Lower lobe of right lung (tissue), 2 donors: ENCODE measurements around the gene MUL1. TPM values are rescaled to one million over a fixed set of nuclear protein-coding genes. Genes with fewer than 3 reads are reported as not detected.

Experiments used
- ATAC-seq, 2 donors: fragments of 200-7000 bp; cut with Tn5 transposase; one replicate each; pipeline ENCODE4 v1.9.1; 2020 to 2022; ENCODE audit warnings: mild to moderate bottlenecking in 2 of 2, moderate library complexity in 2 of 2
- DNase-seq: peaks from one replicate; pipeline ENCODE4 v3.0.0-alpha.2; 2020
- H3K27ac ChIP-seq: fragments of 200-600 bp; one replicate; pipeline ENCODE4 v1.8.0; 2022
- H3K27me3 ChIP-seq: fragments of 200-600 bp; one replicate; pipeline ENCODE4 v1.8.0; 2022; ENCODE audit warnings: low read depth
- H3K36me3 ChIP-seq: fragments of 200-600 bp; one replicate; pipeline ENCODE4 v1.8.0; 2022; ENCODE audit warnings: mild to moderate bottlenecking
- H3K4me1 ChIP-seq: fragments of 200-600 bp; one replicate; pipeline ENCODE4 v1.8.0; 2022
- H3K4me3 ChIP-seq: fragments of 200-600 bp; one replicate; pipeline ENCODE4 v1.8.0; 2022; ENCODE audit warnings: mild to moderate bottlenecking
- H3K9me3 ChIP-seq: fragments of 200-600 bp; one replicate; pipeline ENCODE4 v1.8.0; 2022
- CTCF ChIP-seq: fragments of 200-600 bp; IDR thresholded peaks from one replicate; pipeline ENCODE4 v1.8.0; 2022; ENCODE audit warnings: antibody characterized with exemption, mild to moderate bottlenecking
- intact Hi-C: fragments of 100-400 bp; cut with DNase I; formaldehyde crosslinking; loops from one replicate; pipeline ENCODE4 v1.11.0; 2022
- total RNA-seq: library from RNA; stranded (reverse); fragmentation: NEBNext Ultra II Directional; extraction: Animal tissue kit (Norgen Biotek cat#: 25700); gene quantifications from one replicate; pipeline ENCODE4 v1.2.1, GENCODE V29; 2021
- donor health status: DM: no; HTN: yes; CAD: no; lungs with severe emphysema.

MUL1 gene
- total RNA-seq, 1 donor from 2014 or later = 29.9 TPM

GRCh38 chr1:20534659-20535417 is 26.9 kb upstream of the MUL1 start:
- no peaks in the 10 kb centered on the region for H3K9me3 ChIP-seq
- intact Hi-C loops = no loop called here
- H3K36me3 ChIP-seq = no peaks in the 10 kb centered on the region
- no peak for DNase-seq
- no peak for TF ChIP-seq CTCF
- no peak for ATAC-seq
- no peaks in the 10 kb centered on the region for H3K4me1 ChIP-seq
- H3K4me3 ChIP-seq = no peak overlapping the region
- H3K27ac ChIP-seq = no peak overlapping the region
- H3K27me3 ChIP-seq = peaks cover 14% of the 10 kb centered on the region

- Histone ChIP-seq H3K27me3 (peaks cover 22% of the 10 kb centered on the region), H3K36me3 (no peaks in the 10 kb centered on the region), H3K9me3 (no peaks in the 10 kb centered on the region), H3K27ac (no peak overlapping the region), H3K4me1 (no peaks in the 10 kb centered on the region), H3K4me3 (no peak overlapping the region)
- DNase-seq (no peak), ATAC-seq (no peak)
- no peak for TF ChIP-seq CTCF
- intact Hi-C loops = no loop called here
These were observed 25.7 kb upstream of the MUL1 start for GRCh38 chr1:20533635-20534034.

- ATAC-seq (no peak), DNase-seq (no peak)
- intact Hi-C loops = no loop called here
- no peaks in the 10 kb centered on the region for H3K9me3 ChIP-seq
- no peak overlapping the region for H3K27ac ChIP-seq
- H3K36me3 ChIP-seq = no peaks in the 10 kb centered on the region
- H3K4me3 ChIP-seq = no peak overlapping the region
- peaks cover 32% of the 10 kb centered on the region for H3K27me3 ChIP-seq
- TF ChIP-seq CTCF = no peak
- no peaks in the 10 kb centered on the region for H3K4me1 ChIP-seq
These were observed 22.9 kb upstream of the MUL1 start for GRCh38 chr1:20530901-20531300.

GRCh38 chr1:20530306-20530705 is 22.4 kb upstream of the MUL1 start:
- Histone ChIP-seq H3K36me3 (no peaks in the 10 kb centered on the region), H3K9me3 (no peaks in the 10 kb centered on the region), H3K27ac (no peak overlapping the region), H3K4me3 (no peak overlapping the region), H3K4me1 (no peaks in the 10 kb centered on the region), H3K27me3 (peaks cover 32% of the 10 kb centered on the region)
- no peak for TF ChIP-seq CTCF
- DNase-seq (no peak), ATAC-seq (no peak)
- intact Hi-C loops = no loop called here

GRCh38 chr1:20528221-20528620 is 20.3 kb upstream of the MUL1 start:
- TF ChIP-seq CTCF = no peak
- intact Hi-C loops = no loop called here
- Histone ChIP-seq H3K27ac (no peak overlapping the region), H3K36me3 (no peaks in the 10 kb centered on the region), H3K9me3 (no peaks in the 10 kb centered on the region), H3K4me1 (no peaks in the 10 kb centered on the region), H3K27me3 (peaks cover 32% of the 10 kb centered on the region), H3K4me3 (no peak overlapping the region)
- DNase-seq = no peak
- ATAC-seq = no peak
